Neural cell (in vitro differentiated cells): Measurements from ENCODE around the gene COL21A1. TPM values are rescaled to one million over a fixed set of nuclear protein-coding genes. Genes with fewer than 3 reads are reported as not detected.

Experiments used
- H2AFZ ChIP-seq: fragments of 200-600, 300-800 bp; sonication (generic), shearing (Covaris generic); 2 replicates; pipeline ENCODE4 v1.6.0; 2014; ENCODE audit warnings: low read depth, mild to moderate bottlenecking, antibody characterized with exemption, low read length, moderate library complexity
- H3F3A ChIP-seq: fragments of 200-600 bp; shearing (Covaris generic); 2 replicates; pipeline ENCODE4 v1.6.1; 2016; ENCODE audit warnings: mild to moderate bottlenecking, moderate library complexity, mixed read lengths, antibody characterized with exemption, low read length; ENCODE audit not compliant: insufficient read depth, poor library complexity, severe bottlenecking
- H3K27ac ChIP-seq: fragments of 200-600, 300-800 bp; sonication (generic), shearing (Covaris generic); 2 replicates; pipeline ENCODE4 v1.5.1; 2014; ENCODE audit warnings: mild to moderate bottlenecking, low read length, moderate library complexity
- H3K27me3 ChIP-seq: fragments of 300-800, 200-600 bp; sonication (generic), shearing (Covaris generic); 2 replicates; pipeline ENCODE4 v1.6.0; 2014; ENCODE audit warnings: mild to moderate bottlenecking, low read depth, low read length, moderate library complexity; ENCODE audit not compliant: insufficient read depth
- H3K36me3 ChIP-seq: fragments of 300-800, 200-600 bp; sonication (generic), shearing (Covaris generic); 2 replicates; pipeline ENCODE4 v1.5.1; 2014; ENCODE audit warnings: mild to moderate bottlenecking, antibody characterized with exemption, low read length, moderate library complexity; ENCODE audit not compliant: insufficient read depth
- H3K4me2 ChIP-seq: fragments of 300-800, 200-600 bp; sonication (generic), shearing (Covaris generic); 2 replicates; pipeline ENCODE4 v1.6.0; 2014; ENCODE audit warnings: mild to moderate bottlenecking, low read length
- H3K4me3 ChIP-seq: fragments of 300-800, 200-600 bp; sonication (generic), shearing (Covaris generic); 2 replicates; pipeline ENCODE4 v1.5.1; 2014; ENCODE audit warnings: mild to moderate bottlenecking, low read length, moderate library complexity
- H3K79me2 ChIP-seq: fragments of 200-600 bp; shearing (Covaris generic); replicated peaks from 2 replicates; pipeline ENCODE4 v1.6.0; 2014; ENCODE audit warnings: mild to moderate bottlenecking, low read length, moderate library complexity; ENCODE audit not compliant: insufficient read depth
- H3K9ac ChIP-seq: fragments of 300-800, 200-600 bp; sonication (generic), shearing (Covaris generic); 2 replicates; pipeline ENCODE4 v1.6.1; 2016; ENCODE audit warnings: mild to moderate bottlenecking, low read length, mixed read lengths
- H3K9me2 ChIP-seq: fragments of 200-600 bp; shearing (Covaris generic); 2 replicates; pipeline ENCODE4 v1.6.1; 2016; ENCODE audit warnings: mild to moderate bottlenecking, low read length, mixed read lengths; ENCODE audit not compliant: insufficient read depth
- H3K9me3 ChIP-seq: fragments of 200-600, 300-800 bp; sonication (generic), shearing (Covaris generic); 2 replicates; pipeline ENCODE4 v1.6.1; 2016; ENCODE audit warnings: mild to moderate bottlenecking, mixed run types, low read length, moderate library complexity, mixed read lengths
- H4K20me1 ChIP-seq: fragments of 200-600 bp; shearing (Covaris generic); 2 replicates; pipeline ENCODE4 v1.6.1; 2016; ENCODE audit warnings: mild to moderate bottlenecking, mixed run types; ENCODE audit not compliant: insufficient read depth
- EP300 ChIP-seq: fragments of 450-650 bp; conservative IDR thresholded peaks from 2 replicates; pipeline ENCODE4 v1.6.1; 2014; ENCODE audit warnings: antibody characterized with exemption, mild to moderate bottlenecking, moderate library complexity; ENCODE audit not compliant: poor library complexity, severe bottlenecking
- EZH2 ChIP-seq: fragments of 200-600, 300-800 bp; shearing (Covaris generic), sonication (generic); IDR thresholded peaks from 2 replicates; pipeline ENCODE4 v1.6.1; 2014; ENCODE audit warnings: antibody characterized with exemption, low read length, borderline replicate concordance, mild to moderate bottlenecking; ENCODE audit not compliant: insufficient read depth, poor library complexity, severe bottlenecking
- MXI1 ChIP-seq: fragments of 450-650 bp; conservative IDR thresholded peaks from 2 replicates; pipeline ENCODE4 v1.6.1; 2014; ENCODE audit warnings: antibody characterized with exemption, mild to moderate bottlenecking; ENCODE audit not compliant: poor library complexity, severe bottlenecking
- POLR2AphosphoS5 ChIP-seq: IDR thresholded peaks from 2 replicates; pipeline ENCODE4 v1.6.1; 2012
- RAD21 ChIP-seq: fragments of 450-650 bp; conservative IDR thresholded peaks from 2 replicates; pipeline ENCODE4 v1.6.1; 2014; ENCODE audit warnings: antibody characterized with exemption, mild to moderate bottlenecking, moderate library complexity
- REST ChIP-seq: IDR thresholded peaks from 2 replicates; pipeline ENCODE4 v1.6.1; 2012; ENCODE audit warnings: borderline replicate concordance
- SMC3 ChIP-seq: fragments of 450-650 bp; conservative IDR thresholded peaks from 2 replicates; pipeline ENCODE4 v1.6.1; 2014; ENCODE audit warnings: antibody characterized with exemption, mild to moderate bottlenecking, moderate library complexity; ENCODE audit not compliant: poor library complexity
- TAF1 ChIP-seq: IDR thresholded peaks from 2 replicates; pipeline ENCODE4 v1.6.1; 2012; ENCODE audit warnings: low read depth
- polyA plus RNA-seq: library from polyadenylated mRNA; depleted of rRNA; stranded (reverse); fragments of >200 nt; gene quantifications from 2 replicates; pipeline ENCODE4 v1.2.3, GENCODE V29; 2014
- TF ChIP-seq, protein P1 (sequence below): fragments of 450-650 bp; IDR thresholded peaks from 2 replicates; pipeline ENCODE4 v1.5.1; 2014; ENCODE audit warnings: antibody characterized with exemption, mild to moderate bottlenecking, moderate library complexity; ENCODE audit not compliant: poor library complexity, severe bottlenecking

COL21A1 gene
- polyA plus RNA-seq, 1 donor from 2014 or later = 0.25 TPM

GRCh38 chr6:56062836-56063235 lies 184.5 kb downstream of the COL21A1 start:
- no peaks in the 10 kb centered on the region for H3K9me2 ChIP-seq
- TF ChIP-seq RAD21 = no peak
- TF ChIP-seq, protein P1, sequence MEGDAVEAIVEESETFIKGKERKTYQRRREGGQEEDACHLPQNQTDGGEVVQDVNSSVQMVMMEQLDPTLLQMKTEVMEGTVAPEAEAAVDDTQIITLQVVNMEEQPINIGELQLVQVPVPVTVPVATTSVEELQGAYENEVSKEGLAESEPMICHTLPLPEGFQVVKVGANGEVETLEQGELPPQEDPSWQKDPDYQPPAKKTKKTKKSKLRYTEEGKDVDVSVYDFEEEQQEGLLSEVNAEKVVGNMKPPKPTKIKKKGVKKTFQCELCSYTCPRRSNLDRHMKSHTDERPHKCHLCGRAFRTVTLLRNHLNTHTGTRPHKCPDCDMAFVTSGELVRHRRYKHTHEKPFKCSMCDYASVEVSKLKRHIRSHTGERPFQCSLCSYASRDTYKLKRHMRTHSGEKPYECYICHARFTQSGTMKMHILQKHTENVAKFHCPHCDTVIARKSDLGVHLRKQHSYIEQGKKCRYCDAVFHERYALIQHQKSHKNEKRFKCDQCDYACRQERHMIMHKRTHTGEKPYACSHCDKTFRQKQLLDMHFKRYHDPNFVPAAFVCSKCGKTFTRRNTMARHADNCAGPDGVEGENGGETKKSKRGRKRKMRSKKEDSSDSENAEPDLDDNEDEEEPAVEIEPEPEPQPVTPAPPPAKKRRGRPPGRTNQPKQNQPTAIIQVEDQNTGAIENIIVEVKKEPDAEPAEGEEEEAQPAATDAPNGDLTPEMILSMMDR = no peak
- TF ChIP-seq EZH2 = no peak
- TF ChIP-seq SMC3 = no peak
- no peak for TF ChIP-seq MXI1
- TF ChIP-seq TAF1 = no peak
- no peak for TF ChIP-seq POLR2AphosphoS5
- no peak for TF ChIP-seq REST
- no peak for TF ChIP-seq EP300
- no peaks in the 10 kb centered on the region for H3K79me2 ChIP-seq
- H3K27ac ChIP-seq = no peak overlapping the region
- no peaks in the 10 kb centered on the region for H4K20me1 ChIP-seq
- no peak overlapping the region for H3K9ac ChIP-seq
- no peak overlapping the region for H3K4me3 ChIP-seq
- H3K27me3 ChIP-seq = no peaks in the 10 kb centered on the region
- H3F3A ChIP-seq = no peaks in the 10 kb centered on the region
- H3K36me3 ChIP-seq = no peaks in the 10 kb centered on the region
- H3K9me3 ChIP-seq = no peaks in the 10 kb centered on the region
- H3K4me2 ChIP-seq = no peak overlapping the region
- H2AFZ ChIP-seq = no peak overlapping the region

- no peak overlapping the region for H2AFZ ChIP-seq
- H4K20me1 ChIP-seq = no peaks in the 10 kb centered on the region
- no peaks in the 10 kb centered on the region for H3K9me2 ChIP-seq
- H3K4me2 ChIP-seq = no peak overlapping the region
- H3K4me3 ChIP-seq = no peak overlapping the region
- no peaks in the 10 kb centered on the region for H3K27me3 ChIP-seq
- H3K79me2 ChIP-seq = no peaks in the 10 kb centered on the region
- H3F3A ChIP-seq = no peaks in the 10 kb centered on the region
- H3K36me3 ChIP-seq = no peaks in the 10 kb centered on the region
- H3K27ac ChIP-seq = no peak overlapping the region
- H3K9me3 ChIP-seq = no peaks in the 10 kb centered on the region
- TF ChIP-seq SMC3 (no peak), EP300 (no peak), MXI1 (no peak), TAF1 (no peak), RAD21 (no peak)
- no peak overlapping the region for H3K9ac ChIP-seq
Observed at GRCh38 chr6:56058636-56059035, 188.7 kb downstream of the COL21A1 start.
